Thyroid gland (tissue), 4 donors: ENCODE results near the gene MGLL. TPM values are rescaled to one million over a fixed set of nuclear protein-coding genes. Genes with fewer than 3 reads are reported as not detected.

Experiments used
- DNase-seq, 2 donors: peaks; one replicate each; pipeline ENCODE4 v3.0.0-alpha.2; 2019
- H3K27ac ChIP-seq, 3 donors: fragments of 200-600 bp; sonication (generic); 1 replicate in 2 of 3; 2 replicates in 1 of 3; pipeline ENCODE4 v1.5.1; 2016 to 2019; ENCODE audit warnings: mild to moderate bottlenecking in 1 of 3, moderate library complexity in 1 of 3
- H3K27me3 ChIP-seq: fragments of 200-600 bp; sonication (generic); one replicate; pipeline ENCODE4 v1.5.1; 2019
- H3K36me3 ChIP-seq, 2 donors: fragments of 200-600 bp; sonication (generic); one replicate each; pipeline ENCODE4 v1.5.1; 2016 to 2019
- H3K4me1 ChIP-seq, 2 donors: fragments of 200-600 bp; sonication (generic); one replicate each; pipeline ENCODE4 v1.5.1; 2017 to 2019
- H3K4me3 ChIP-seq, 3 donors: fragments of 200-600 bp; sonication (generic); replicated peaks in 1 of 3; 1 replicate in 2 of 3; 2 replicates in 1 of 3; pipeline ENCODE4 v1.5.1; 2016; ENCODE audit warnings: mild to moderate bottlenecking in 1 of 3
- H3K9me3 ChIP-seq: fragments of 200-600 bp; sonication (generic); one replicate; pipeline ENCODE4 v1.5.1; 2017
- POLR2A ChIP-seq, 2 donors: fragments of 450-650 bp; IDR thresholded peaks; one replicate each; pipeline ENCODE4 v1.6.1; 2017; ENCODE audit warnings: antibody characterized with exemption in 2 of 2, mild to moderate bottlenecking in 2 of 2, moderate library complexity in 1 of 2
- WGBS, 2 donors: methylation state at CpG; one replicate each; pipeline ENCODE4 v1.1.5; 2017; 5-methylcytosine and 5-hydroxymethylcytosine counted together
- intact Hi-C: fragments of 100-400 bp; cut with DNase I; formaldehyde crosslinking; loops from one replicate; pipeline ENCODE4 v1.15.1; 2023
- total RNA-seq, 4 donors: library from RNA; depleted of rRNA; stranded (reverse); fragments of >200 nt; gene quantifications; one replicate each; pipeline ENCODE4 v1.2.3, GENCODE V29; 2016
- TF ChIP-seq, protein P1 (sequence below), 6 experiments: fragments of 200-600 bp in 3 of 6; fragments of 450-650 bp in 3 of 6; sonication (generic) in 3 of 6; IDR thresholded peaks; one replicate each; pipeline ENCODE4 v1.5.1; 2016 to 2019; ENCODE audit warnings: antibody characterized with exemption in 6 of 6, mild to moderate bottlenecking in 2 of 6, inconsistent platforms in 1 of 6, moderate library complexity in 1 of 6

Gene MGLL
- total RNA-seq, 4 donors from 2014 or later = 12.4 to 24.7 (median 18.4) TPM

DNA sequence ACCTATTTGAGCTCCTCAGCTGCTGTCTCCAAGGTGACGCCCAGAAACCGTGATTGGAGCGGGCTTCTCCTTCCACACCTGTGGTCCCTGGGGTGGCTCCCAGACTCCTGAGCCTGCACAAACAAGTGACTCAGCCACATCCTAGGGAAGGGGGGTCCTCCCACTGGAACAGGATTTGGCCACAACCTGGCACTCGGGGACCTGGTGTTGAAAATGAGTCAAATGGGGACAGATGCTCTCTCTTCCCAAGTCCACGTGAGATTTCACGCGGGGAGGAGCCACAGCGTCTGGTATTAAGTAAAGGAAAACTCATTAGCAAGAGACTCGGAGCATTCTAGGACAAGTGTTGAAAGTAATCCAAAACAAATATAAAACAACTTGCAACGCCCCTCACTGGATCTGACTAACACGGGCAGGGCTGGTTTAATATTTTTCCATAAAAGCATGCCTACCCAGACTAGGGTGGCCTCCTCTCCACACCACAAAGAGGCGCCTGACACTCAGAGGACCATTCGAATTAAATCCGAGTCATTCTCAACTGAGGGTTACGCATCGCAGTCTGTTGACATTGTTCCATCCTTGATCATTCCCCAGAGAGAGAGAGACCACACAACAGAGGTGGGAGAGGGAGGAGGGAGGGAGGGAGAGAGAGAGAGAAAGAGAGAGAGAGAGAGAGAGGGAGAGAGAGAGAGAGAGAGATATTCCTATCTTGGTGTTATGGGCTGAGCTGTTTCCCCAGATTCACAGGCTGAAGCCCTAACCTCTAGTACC, 74.4 kb downstream of the MGLL start:
- H3K27me3 ChIP-seq = no peaks in the 10 kb centered on the region
- H3K4me3 ChIP-seq = no peak overlapping the region
- intact Hi-C loops = no loop called here
- TF ChIP-seq POLR2A (IDR thresholded peaks at IDR 0.05) = no peak
- TF ChIP-seq, protein P1, sequence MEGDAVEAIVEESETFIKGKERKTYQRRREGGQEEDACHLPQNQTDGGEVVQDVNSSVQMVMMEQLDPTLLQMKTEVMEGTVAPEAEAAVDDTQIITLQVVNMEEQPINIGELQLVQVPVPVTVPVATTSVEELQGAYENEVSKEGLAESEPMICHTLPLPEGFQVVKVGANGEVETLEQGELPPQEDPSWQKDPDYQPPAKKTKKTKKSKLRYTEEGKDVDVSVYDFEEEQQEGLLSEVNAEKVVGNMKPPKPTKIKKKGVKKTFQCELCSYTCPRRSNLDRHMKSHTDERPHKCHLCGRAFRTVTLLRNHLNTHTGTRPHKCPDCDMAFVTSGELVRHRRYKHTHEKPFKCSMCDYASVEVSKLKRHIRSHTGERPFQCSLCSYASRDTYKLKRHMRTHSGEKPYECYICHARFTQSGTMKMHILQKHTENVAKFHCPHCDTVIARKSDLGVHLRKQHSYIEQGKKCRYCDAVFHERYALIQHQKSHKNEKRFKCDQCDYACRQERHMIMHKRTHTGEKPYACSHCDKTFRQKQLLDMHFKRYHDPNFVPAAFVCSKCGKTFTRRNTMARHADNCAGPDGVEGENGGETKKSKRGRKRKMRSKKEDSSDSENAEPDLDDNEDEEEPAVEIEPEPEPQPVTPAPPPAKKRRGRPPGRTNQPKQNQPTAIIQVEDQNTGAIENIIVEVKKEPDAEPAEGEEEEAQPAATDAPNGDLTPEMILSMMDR (IDR thresholded peaks at IDR 0.05) = no peak
- no peaks in the 10 kb centered on the region for H3K36me3 ChIP-seq
- peak overlapping the region in 2 of 3 donors; percentile 45 to 57 for H3K27ac ChIP-seq
- H3K9me3 ChIP-seq = no peaks in the 10 kb centered on the region
- H3K4me1 ChIP-seq = peaks cover 12 to 35% of the 10 kb centered on the region in 2 donors
- peak; percentile 26 for DNase-seq
- WGBS, 2 donors = 43 to 44% methylated on average over 14 to 16 of the region's 16 CpGs

DNA sequence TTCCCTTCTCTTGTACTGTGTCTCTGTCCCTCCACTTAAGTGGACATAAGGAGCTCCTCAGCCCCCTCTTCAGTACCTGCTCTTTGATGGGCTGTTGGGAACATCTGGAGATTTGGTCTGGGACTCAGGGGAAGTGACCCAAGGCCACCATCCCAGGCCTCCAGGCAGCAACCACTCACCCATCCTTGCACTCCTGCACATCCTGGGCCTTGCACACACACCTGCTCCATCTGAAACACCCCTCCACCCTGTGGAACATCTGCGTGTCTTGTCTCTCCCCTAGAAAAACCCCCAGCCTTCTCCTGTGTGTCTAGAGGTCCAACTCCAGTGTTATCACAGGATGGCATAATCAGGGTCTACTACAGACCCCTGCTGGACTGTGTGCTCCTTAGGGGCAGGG, 75.2 kb downstream of the MGLL start:
- Histone ChIP-seq H3K4me3 (no peak overlapping the region), H3K4me1 (peaks cover 12 to 35% of the 10 kb centered on the region in 2 donors), H3K9me3 (no peaks in the 10 kb centered on the region), H3K36me3 (no peaks in the 10 kb centered on the region), H3K27me3 (no peaks in the 10 kb centered on the region), H3K27ac (peak overlapping the region in 2 of 3 donors; percentile 45 to 51)
- intact Hi-C loops = no loop called here
- WGBS, 2 donors = 92 to 100% methylated on average over 1 of the region's 1 CpG
- TF ChIP-seq POLR2A (IDR thresholded peaks at IDR 0.05) = no peak
- TF ChIP-seq, protein P1 (IDR thresholded peaks at IDR 0.05) = no peak
- no peak for DNase-seq

DNA sequence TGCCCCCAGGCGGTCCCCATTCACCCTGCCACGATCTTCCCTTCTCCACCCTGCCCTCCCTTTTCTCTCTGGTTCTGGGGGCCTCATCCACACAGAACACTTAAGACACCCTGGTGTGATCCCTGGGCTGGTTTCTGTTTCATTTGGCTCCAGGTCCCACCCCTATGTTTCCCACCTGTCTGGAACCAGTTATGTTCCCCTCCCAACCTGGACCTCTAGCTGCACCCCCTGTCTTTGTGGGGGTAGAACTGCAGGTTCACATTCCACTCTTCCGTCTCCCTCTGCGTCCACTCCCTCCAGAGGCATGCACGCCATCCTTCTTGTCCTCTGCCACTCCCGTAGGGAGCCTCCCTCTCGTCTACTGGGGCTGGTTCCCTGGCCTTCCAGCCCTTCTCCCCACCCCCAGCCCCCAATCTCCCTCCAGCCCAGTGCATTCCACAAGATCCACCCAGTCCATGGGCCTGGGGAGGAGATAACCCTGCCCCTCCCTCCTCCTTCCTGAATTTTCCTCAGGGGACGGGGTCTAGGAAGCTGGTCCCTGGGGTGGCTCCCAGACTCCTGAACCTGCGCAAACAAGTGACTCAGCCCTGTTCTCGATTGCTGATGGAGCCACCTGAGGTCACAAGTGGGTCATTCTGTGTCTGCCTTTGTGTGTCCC, 75.8 kb downstream of the MGLL start:
- 86 to 92% methylated on average over 10 of the region's 10 CpGs for WGBS, 2 donors
- no peak for DNase-seq
- Histone ChIP-seq H3K36me3 (no peaks in the 10 kb centered on the region), H3K9me3 (no peaks in the 10 kb centered on the region), H3K27ac (peak overlapping the region in 1 of 3 donors; percentile 38), H3K4me1 (peaks cover 12 to 35% of the 10 kb centered on the region in 2 donors), H3K27me3 (no peaks in the 10 kb centered on the region), H3K4me3 (no peak overlapping the region)
- intact Hi-C loops = no loop called here
- TF ChIP-seq, protein P1 (IDR thresholded peaks at IDR 0.05) = no peak
- TF ChIP-seq POLR2A (IDR thresholded peaks at IDR 0.05) = no peak

DNA sequence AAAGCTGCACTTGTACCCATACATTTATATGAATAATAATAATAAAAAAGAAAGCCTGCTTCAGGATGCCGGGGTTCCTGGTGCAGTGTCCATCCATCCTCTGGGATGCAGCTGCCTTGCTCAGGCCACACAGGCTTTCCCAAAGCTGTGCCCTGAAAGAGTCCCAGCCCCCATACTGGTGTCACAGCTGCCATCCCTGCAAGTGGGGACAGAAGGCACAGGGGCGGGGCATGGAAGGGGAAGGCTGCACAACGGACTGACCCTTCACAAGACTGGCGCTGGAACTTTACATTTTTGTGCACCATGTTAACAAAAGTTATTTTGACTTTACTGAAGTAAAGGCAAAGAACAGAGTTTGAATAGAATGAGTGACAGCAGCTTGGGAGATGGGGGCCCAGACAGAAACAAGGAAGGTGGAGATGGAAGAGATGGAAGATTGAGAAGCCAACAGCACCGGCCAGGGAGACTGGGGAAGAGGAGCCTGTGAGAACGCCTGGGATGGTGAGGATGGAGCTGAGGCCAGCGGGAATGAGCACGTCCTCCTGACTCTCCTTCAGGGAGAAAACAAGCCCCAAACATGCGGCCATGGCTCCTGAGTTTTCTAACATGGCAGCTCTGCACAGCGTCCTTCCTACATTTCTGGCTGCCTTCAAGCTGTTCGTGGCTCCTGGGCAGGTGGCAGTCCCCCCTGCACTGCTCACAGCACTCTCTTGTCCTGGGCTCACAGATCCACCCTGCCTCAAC, 76.5 kb downstream of the MGLL start:
- intact Hi-C loops = no loop called here
- Histone ChIP-seq H3K27me3 (no peaks in the 10 kb centered on the region), H3K4me3 (no peak overlapping the region), H3K9me3 (no peaks in the 10 kb centered on the region), H3K4me1 (peaks cover 12 to 33% of the 10 kb centered on the region in 2 donors), H3K27ac (no peak overlapping the region), H3K36me3 (no peaks in the 10 kb centered on the region)
- WGBS, 2 donors = 87 to 90% methylated on average over 11 of the region's 11 CpGs
- no peak for TF ChIP-seq POLR2A (IDR thresholded peaks at IDR 0.05)
- TF ChIP-seq, protein P1 (IDR thresholded peaks at IDR 0.05) = no peak
- no peak for DNase-seq
